Loucy (cell line): ENCODE measurements around the gene GTF3C1.

Source experiments
- H2AFZ ChIP-seq: fragments of 200-600 bp; sonication (generic); 2 replicates; pipeline ENCODE4 v1.6.0; 2016; ENCODE audit warnings: antibody characterized with exemption, mild to moderate bottlenecking, low read length, moderate library complexity
- H3F3A ChIP-seq: fragments of 200-600 bp; 2 replicates; pipeline ENCODE4 v1.6.0; 2016; ENCODE audit warnings: antibody characterized with exemption, low read depth, mild to moderate bottlenecking
- H3K27me3 ChIP-seq: fragments of 200-600 bp; sonication (generic); 2 replicates; pipeline ENCODE4 v1.6.1; 2014; ENCODE audit warnings: low read length, mild to moderate bottlenecking; ENCODE audit not compliant: insufficient read depth, poor library complexity, severe bottlenecking
- H3K36me3 ChIP-seq: fragments of 200-600 bp; sonication (generic); 2 replicates; pipeline ENCODE4 v1.6.1; 2016; ENCODE audit warnings: low read length; ENCODE audit not compliant: insufficient read depth
- H3K4me1 ChIP-seq: fragments of 200-600 bp; sonication (generic); 2 replicates; pipeline ENCODE4 v1.5.1; 2014; ENCODE audit warnings: low read length, mild to moderate bottlenecking; ENCODE audit not compliant: insufficient read depth, poor library complexity, severe bottlenecking
- H3K4me2 ChIP-seq: fragments of 200-600 bp; sonication (generic); 2 replicates; pipeline ENCODE4 v1.6.0; 2014; ENCODE audit warnings: antibody characterized with exemption, low read length, low read depth, mild to moderate bottlenecking; ENCODE audit not compliant: poor library complexity, severe bottlenecking
- H3K4me3 ChIP-seq: fragments of 200-600 bp; sonication (generic); 2 replicates; pipeline ENCODE4 v1.5.1; 2014; ENCODE audit warnings: low read length, mild to moderate bottlenecking, mixed read lengths; ENCODE audit not compliant: poor library complexity, severe bottlenecking
- H3K79me2 ChIP-seq: fragments of 200-600 bp; sonication (generic); 2 replicates; pipeline ENCODE4 v1.6.1; 2014; ENCODE audit warnings: low read length; ENCODE audit not compliant: insufficient read depth
- H3K9ac ChIP-seq: fragments of 200-600 bp; sonication (generic); 2 replicates; pipeline ENCODE4 v1.6.0; 2014; ENCODE audit warnings: mild to moderate bottlenecking, low read depth, low read length, moderate library complexity; ENCODE audit not compliant: poor library complexity, severe bottlenecking
- H3K9me2 ChIP-seq: fragments of 200-600 bp; sonication (generic); replicated peaks from 2 replicates; pipeline ENCODE4 v1.6.1; 2016; ENCODE audit warnings: low read depth, low read length, mixed read lengths
- H3K9me3 ChIP-seq: fragments of 200-600 bp; sonication (generic); 2 replicates; pipeline ENCODE4 v1.6.1; 2014; ENCODE audit warnings: mild to moderate bottlenecking, antibody characterized with exemption, low read length, low read depth; ENCODE audit not compliant: insufficient read depth
- H4K20me1 ChIP-seq: fragments of 200-600 bp; sonication (generic); 2 replicates; pipeline ENCODE4 v1.6.0; 2014; ENCODE audit warnings: antibody characterized with exemption, low read length, mild to moderate bottlenecking; ENCODE audit not compliant: insufficient read depth, poor library complexity, severe bottlenecking
- CTCF ChIP-seq: fragments of 200-600 bp; sonication (generic); conservative IDR thresholded peaks from 2 replicates; pipeline ENCODE4 v1.5.1; 2014; ENCODE audit warnings: mild to moderate bottlenecking, antibody characterized with exemption, low read length
- EZH2phosphoT487 ChIP-seq: fragments of 200-600 bp; IDR thresholded peaks from 2 replicates; pipeline ENCODE4 v1.6.1; 2018; ENCODE audit warnings: antibody characterized with exemption, mild to moderate bottlenecking, moderate library complexity, borderline replicate concordance

The GTF3C1 gene

GRCh38 chr16:27483624-27484023 lies 66.1 kb downstream of the GTF3C1 start:
- Histone ChIP-seq H2AFZ (no peak overlapping the region), H3K4me2 (no peak overlapping the region), H3K9me2 (no peaks in the 10 kb centered on the region), H3K27me3 (no peaks in the 10 kb centered on the region), H3K9ac (no peak overlapping the region), H4K20me1 (no peaks in the 10 kb centered on the region), H3K9me3 (no peaks in the 10 kb centered on the region), H3K36me3 (peaks cover 74% of the 10 kb centered on the region; the same call in 1 of the 2 replicates), H3K4me3 (no peak overlapping the region), H3K4me1 (no peaks in the 10 kb centered on the region), H3K79me2 (no peaks in the 10 kb centered on the region), H3F3A (no peaks in the 10 kb centered on the region)
- TF ChIP-seq EZH2phosphoT487 (no peak), CTCF (no peak)

DNA sequence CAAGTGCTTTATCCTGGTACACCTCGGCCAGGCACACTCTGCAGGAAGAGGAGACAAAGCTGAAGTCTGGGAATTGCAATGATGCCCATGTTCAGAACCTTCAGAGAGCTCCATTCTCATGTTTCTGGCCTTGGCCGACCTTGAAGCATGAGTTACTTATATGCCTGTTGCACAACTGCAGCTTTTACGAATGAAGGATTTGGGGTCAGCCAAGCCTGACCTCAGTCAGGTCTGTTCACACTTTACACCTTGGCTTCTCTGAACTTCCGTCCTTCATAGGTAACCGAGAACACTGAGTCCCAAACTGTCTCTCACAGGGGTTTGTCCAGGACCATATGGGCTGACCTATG lies 66.7 kb downstream of the GTF3C1 start:
- H3K9me2 ChIP-seq: no peaks in the 10 kb centered on the region
- H3K9ac ChIP-seq: no peak overlapping the region
- no peak overlapping the region for H3K4me2 ChIP-seq
- H3K36me3 ChIP-seq: peaks cover 74% of the 10 kb centered on the region; the same call in 1 of the 2 replicates
- TF ChIP-seq CTCF (no peak), EZH2phosphoT487 (no peak)
- H2AFZ ChIP-seq: no peak overlapping the region
- no peaks in the 10 kb centered on the region for H4K20me1 ChIP-seq
- no peaks in the 10 kb centered on the region for H3K27me3 ChIP-seq
- H3K9me3 ChIP-seq: no peaks in the 10 kb centered on the region
- no peaks in the 10 kb centered on the region for H3K4me1 ChIP-seq
- H3K4me3 ChIP-seq: no peak overlapping the region
- H3K79me2 ChIP-seq: no peaks in the 10 kb centered on the region
- no peaks in the 10 kb centered on the region for H3F3A ChIP-seq

DNA sequence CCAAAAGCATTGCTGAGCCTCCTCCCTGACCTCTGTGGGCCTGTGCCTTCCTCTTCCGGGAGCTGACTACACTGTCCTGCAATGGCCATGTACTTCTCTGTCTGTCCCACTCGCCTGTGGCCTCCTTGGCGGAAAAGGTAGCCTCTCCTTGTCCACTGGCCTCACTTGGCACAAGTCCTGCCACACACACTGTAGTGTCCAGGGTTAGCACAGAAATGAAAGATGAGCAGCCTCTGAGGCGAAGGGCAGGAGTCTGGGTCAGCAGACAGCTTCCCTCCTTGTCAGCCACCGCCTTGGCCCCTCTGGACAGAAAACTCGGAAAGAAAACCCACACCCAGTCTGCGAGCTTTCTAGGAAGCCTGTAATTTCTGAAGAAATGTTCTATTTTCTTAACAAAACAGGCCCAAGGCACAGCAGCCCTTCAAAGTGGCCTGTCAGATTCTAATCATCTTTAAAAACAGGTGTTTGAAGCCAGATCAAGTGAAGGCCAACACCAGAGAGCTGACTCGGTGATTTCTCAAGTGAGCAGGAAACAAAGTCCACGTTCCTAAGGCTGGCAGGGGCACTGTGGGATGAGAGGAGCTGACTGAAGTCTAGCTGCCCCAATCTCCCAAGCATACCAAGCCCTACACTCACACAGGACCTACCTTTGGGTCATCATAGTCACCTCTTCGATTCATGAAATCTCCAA lies 67.2 kb downstream of the GTF3C1 start:
- H3K4me3 ChIP-seq: no peak overlapping the region

More for the DNA sequence above, 67.2 kb downstream of the GTF3C1 start:
- H3K4me1 ChIP-seq: no peaks in the 10 kb centered on the region
- H3K9me3 ChIP-seq: no peaks in the 10 kb centered on the region
- no peaks in the 10 kb centered on the region for H3K79me2 ChIP-seq
- no peak overlapping the region for H3K9ac ChIP-seq
- H3F3A ChIP-seq: no peaks in the 10 kb centered on the region
- no peak overlapping the region for H3K4me2 ChIP-seq
- H2AFZ ChIP-seq: no peak overlapping the region
- no peaks in the 10 kb centered on the region for H3K9me2 ChIP-seq
- no peaks in the 10 kb centered on the region for H4K20me1 ChIP-seq
- H3K36me3 ChIP-seq: peaks cover 75% of the 10 kb centered on the region; the same call in 1 of the 2 replicates
- H3K27me3 ChIP-seq: no peaks in the 10 kb centered on the region
- TF ChIP-seq EZH2phosphoT487: no peak
- no peak for TF ChIP-seq CTCF
